Measurements from ENCODE around the gene WDR55.
"Not testable (repeated sequence)": the region's sequence is repeated elsewhere in the genome, so short reads cannot be mapped to it uniquely, and the experiment has no call there.

- not testable (repeated sequence) for TF ChIP-seq CTCF (IDR thresholded peaks at IDR 0.05); EZH2 (IDR thresholded peaks at IDR 0.05; ENCODE audit: borderline replicate concordance, insufficient read depth, low read depth, low read length, poor library complexity, severe bottlenecking)
Measured at GRCh38 chr5:140624886-140625285, 39.8 kb upstream of the WDR55 start.
